ENCODE data around the gene PDZK1IP1. TPM values are rescaled to one million over a fixed set of nuclear protein-coding genes. Genes with fewer than 3 reads are reported as not detected.
"Not testable (repeated sequence)": the region's sequence is repeated elsewhere in the genome, so short reads cannot be mapped to it uniquely, and the experiment has no call there.

The PDZK1IP1 gene
- total RNA-seq, 1 donor from 2014 or later: not detected

DNA sequence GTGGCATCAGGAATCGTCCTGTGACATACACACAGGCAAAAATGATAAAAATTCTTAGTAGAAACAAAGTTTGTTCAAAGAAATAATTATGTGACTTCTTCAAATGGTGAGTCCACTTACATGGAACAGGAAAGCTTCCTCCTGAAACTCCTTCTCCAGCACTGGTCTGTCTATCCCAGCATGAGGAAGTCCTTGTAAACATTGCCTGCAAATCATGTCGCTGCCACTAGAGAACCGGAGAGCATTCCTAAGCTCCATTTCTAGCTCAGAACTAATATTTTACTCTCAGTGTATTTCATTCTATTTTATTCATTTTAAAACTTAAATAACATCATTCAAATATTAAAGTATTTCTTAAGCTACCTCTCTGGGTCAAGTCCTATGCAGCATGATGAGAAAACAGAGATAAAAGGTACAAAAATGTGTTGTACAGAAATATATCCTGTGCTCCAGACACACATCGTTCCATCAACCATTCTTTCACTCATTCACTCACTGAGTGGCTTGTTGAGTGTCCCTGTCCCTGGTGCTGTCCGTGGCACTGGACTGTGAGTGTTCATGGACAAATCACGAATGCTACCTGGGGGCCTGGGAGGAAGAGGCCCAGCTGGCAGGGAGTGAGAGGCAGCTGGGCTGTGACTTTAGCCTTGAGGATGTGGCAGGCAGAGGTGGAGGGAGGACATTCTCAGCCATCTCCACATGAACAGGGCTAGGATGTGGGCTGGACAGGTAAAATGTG lies 42.6 kb downstream of the PDZK1IP1 start:
- no peak for DNase-seq (ENCODE audit: low spot score)
- no peaks in the 10 kb centered on the region for H3K9me3 Mint-ChIP-seq
- H3K27me3 Mint-ChIP-seq (ENCODE audit: low read depth): peaks cover 5% of the 10 kb centered on the region
- H3K4me1 Mint-ChIP-seq (ENCODE audit: low read depth): no peaks in the 10 kb centered on the region
- H3K27ac Mint-ChIP-seq: no peak overlapping the region
- no peak overlapping the region for H3K4me3 Mint-ChIP-seq (ENCODE audit: low read depth)
- H3K36me3 Mint-ChIP-seq (ENCODE audit: low read depth): no peaks in the 10 kb centered on the region
- intact Hi-C loops (cut with micrococcal nuclease): no loop called here

DNA sequence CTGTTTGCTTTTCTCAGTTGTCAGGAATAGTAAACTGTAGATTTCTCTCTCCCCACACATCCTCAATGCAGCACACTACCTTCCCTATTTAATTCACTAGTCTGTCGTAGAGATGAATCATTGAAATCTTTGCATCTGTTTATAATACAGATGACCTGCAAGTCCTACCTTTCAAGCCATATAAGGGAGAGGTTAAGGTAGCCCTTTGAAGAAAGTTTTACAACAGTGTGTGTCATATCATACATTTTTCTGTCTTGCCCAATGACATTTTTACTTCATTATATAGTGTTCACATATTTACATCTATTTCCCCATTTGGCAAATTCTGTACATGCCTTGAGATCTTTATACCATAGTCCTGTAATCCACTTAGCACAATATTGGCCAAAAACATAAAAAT lies 43.3 kb downstream of the PDZK1IP1 start:
- intact Hi-C loops (cut with micrococcal nuclease); H3K27ac Mint-ChIP-seq; H3K36me3 Mint-ChIP-seq (ENCODE audit: low read depth); H3K4me3 Mint-ChIP-seq (ENCODE audit: low read depth); H3K9me3 Mint-ChIP-seq; H3K4me1 Mint-ChIP-seq (ENCODE audit: low read depth); H3K27me3 Mint-ChIP-seq (ENCODE audit: low read depth); DNase-seq (ENCODE audit: low spot score): not testable (repeated sequence)

DNA sequence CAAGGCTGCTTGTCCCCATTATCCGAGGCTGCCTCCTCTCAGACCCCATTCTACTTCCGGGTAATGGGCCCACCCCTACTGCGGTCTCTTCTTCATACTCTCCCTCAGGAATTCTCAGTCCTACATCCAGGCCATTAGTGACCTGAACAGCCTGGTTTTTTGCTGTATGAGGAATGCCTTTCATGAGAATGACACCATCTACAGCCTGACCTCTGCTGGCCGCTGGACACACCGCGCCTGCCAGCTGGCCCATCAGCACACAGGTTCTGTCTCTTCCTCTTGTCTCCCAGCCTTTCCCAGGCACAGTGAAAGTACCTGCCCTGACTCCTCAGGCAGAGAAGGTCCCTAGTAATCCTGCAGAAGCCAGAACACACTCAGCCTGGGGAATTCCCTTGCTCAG lies 46.2 kb downstream of the PDZK1IP1 start:
- intact Hi-C loops (cut with micrococcal nuclease); DNase-seq (ENCODE audit: low spot score); H3K36me3 Mint-ChIP-seq (ENCODE audit: low read depth); H3K27ac Mint-ChIP-seq; H3K4me1 Mint-ChIP-seq (ENCODE audit: low read depth); H3K4me3 Mint-ChIP-seq (ENCODE audit: low read depth); H3K27me3 Mint-ChIP-seq (ENCODE audit: low read depth); H3K9me3 Mint-ChIP-seq: not testable (repeated sequence)

DNA sequence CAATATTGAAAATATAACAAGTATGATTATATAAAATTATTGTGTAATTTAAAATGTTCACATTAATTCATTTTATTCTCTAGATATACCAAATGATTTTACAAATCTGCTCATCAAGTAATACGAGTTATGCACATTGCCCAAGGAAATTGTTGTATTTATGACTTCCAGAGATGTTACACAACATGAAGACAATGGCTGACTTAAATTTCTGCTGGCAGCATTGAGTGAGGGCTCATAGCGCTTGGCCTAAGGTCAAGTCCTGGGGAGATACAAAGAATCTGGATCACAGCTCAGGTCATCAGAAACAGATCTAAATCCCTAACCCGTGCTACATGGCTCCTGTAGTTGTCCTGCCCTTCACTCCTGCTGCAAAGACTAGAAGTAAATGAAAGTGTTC lies 49.5 kb downstream of the PDZK1IP1 start:
- H3K4me1 Mint-ChIP-seq (ENCODE audit: low read depth); H3K9me3 Mint-ChIP-seq; H3K27ac Mint-ChIP-seq; H3K36me3 Mint-ChIP-seq (ENCODE audit: low read depth); DNase-seq (ENCODE audit: low spot score); H3K27me3 Mint-ChIP-seq (ENCODE audit: low read depth); intact Hi-C loops (cut with micrococcal nuclease); H3K4me3 Mint-ChIP-seq (ENCODE audit: low read depth): not testable (repeated sequence)

DNA sequence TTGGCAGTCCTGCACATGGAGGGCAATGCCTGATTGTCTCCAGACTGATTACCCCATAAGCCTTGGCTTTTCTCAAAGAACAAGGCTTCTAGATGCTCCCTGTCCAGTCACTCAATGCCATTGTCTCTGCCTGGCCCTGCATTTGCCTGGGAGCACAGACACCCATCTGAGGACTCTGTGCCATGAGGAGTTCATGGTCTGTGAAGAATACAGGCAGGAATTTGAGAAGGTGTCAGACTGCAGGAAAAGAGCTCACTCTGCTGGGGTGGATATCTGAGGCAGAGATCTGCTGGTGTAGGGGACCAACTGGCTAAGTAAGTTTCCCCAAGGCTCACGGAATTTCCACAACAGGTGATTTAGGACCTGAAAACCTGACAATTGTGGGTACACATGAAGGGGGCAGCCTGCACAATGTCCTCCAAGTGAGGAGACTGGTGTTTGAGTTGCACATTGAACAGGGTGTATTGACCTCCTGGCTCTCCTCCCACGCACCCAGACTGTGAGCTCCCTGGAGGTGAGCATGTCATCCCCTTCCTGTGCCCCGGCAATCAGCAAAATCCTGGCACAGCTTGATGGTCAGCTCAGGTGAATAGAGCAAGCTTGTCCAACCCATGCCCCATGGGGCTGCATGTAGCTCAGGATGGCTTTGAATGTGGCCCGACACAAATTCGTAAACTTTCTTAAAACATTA lies 51.8 kb downstream of the PDZK1IP1 start:
- Mint-ChIP-seq H3K36me3 (ENCODE audit: low read depth) (no peaks in the 10 kb centered on the region), H3K9me3 (no peaks in the 10 kb centered on the region), H3K27ac (no peak overlapping the region), H3K4me1 (ENCODE audit: low read depth) (no peaks in the 10 kb centered on the region), H3K27me3 (ENCODE audit: low read depth) (peaks cover 4% of the 10 kb centered on the region), H3K4me3 (ENCODE audit: low read depth) (no peak overlapping the region)
- intact Hi-C loops (cut with micrococcal nuclease): no loop called here
- no peak for DNase-seq (ENCODE audit: low spot score)

DNA sequence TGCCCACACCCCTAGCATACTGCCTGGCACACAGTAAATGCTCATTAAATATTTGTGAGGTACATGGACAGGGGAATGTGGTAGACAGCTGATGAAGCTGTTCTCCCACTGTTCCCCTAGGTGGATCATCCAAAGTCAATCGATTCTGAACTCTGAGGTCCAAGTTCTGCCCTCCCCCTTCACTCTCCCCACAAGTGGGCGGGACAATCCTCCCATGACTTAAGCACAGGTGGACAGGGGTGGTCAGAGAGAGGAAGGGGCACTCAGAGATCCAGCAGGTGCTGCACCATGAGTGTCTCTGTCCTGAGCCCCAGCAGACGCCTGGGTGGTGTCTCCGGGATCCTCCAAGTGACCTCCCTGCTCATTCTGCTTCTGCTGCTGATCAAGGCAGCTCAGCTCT lies 52.6 kb downstream of the PDZK1IP1 start, which contains the start of gene CYP4A22:
TSS of gene CYP4A22 (plus strand) at position 244 of the 400 bp plus-strand sequence. CDS start at position 289, 45 bp downstream.
- Mint-ChIP-seq H3K27ac (no peak within 1 kb of the TSS), H3K4me1 (ENCODE audit: low read depth) (no peaks in the 10 kb centered on the region), H3K9me3 (no peaks in the 10 kb centered on the region), H3K27me3 (ENCODE audit: low read depth) (peaks cover 4% of the 10 kb centered on the region), H3K4me3 (ENCODE audit: low read depth) (no peak within 1 kb of the TSS), H3K36me3 (ENCODE audit: low read depth) (no peaks in the 10 kb centered on the region)
- intact Hi-C loops (cut with micrococcal nuclease): no loop called here
- DNase-seq (ENCODE audit: low spot score): no peak

Other genes starting within 250 kb of the PDZK1IP1 start
- gene CYP4A11, start 248.6 kb downstream of the PDZK1IP1 start, total RNA-seq: not detected in 2 replicates
- not detected in 2 replicates for gene CYP4X1, start 166.4 kb downstream of the PDZK1IP1 start, total RNA-seq
- not detected in 2 replicates for gene CYP4Z1, start 122.8 kb downstream of the PDZK1IP1 start, total RNA-seq
- not detected in 2 replicates for gene CYP4A22, start 52.6 kb downstream of the PDZK1IP1 start, total RNA-seq
- gene TAL1, start 42.2 kb upstream of the PDZK1IP1 start, total RNA-seq: not detected in 2 replicates
- gene STIL, start 124.1 kb upstream of the PDZK1IP1 start, total RNA-seq: 24.8 and 27.6 TPM in 2 replicates
- gene CMPK1, start 143.8 kb upstream of the PDZK1IP1 start, total RNA-seq: 105 and 109 TPM in 2 replicates
- not detected in 2 replicates for gene FOXE3, start 226.2 kb upstream of the PDZK1IP1 start, total RNA-seq
- gene FOXD2, start 248.0 kb upstream of the PDZK1IP1 start, total RNA-seq: 0.11 and 0.18 TPM in 2 replicates

Data from activated T-helper 2 cell treated with anti-CD3 and anti-CD28 coated beads, Interferon-gamma antibody, Interleukin-2, Interleukin-4, amounts not matched to agents 10 μg/mL and 5 μg/mL and 100 μg/mL, durations not matched to agents 14 hours and 24 hours and 36 hours (primary cell).